ENCODE data around the gene UMODL1. TPM values are rescaled to one million over a fixed set of nuclear protein-coding genes. Genes with fewer than 3 reads are reported as not detected.
"Not testable (repeated sequence)": the region's sequence is repeated elsewhere in the genome, so short reads cannot be mapped to it uniquely, and the experiment has no call there.

Gene UMODL1
- total RNA-seq, 2 experiments from 2014 or later = 0.05 to 0.10 TPM

- Mint-ChIP-seq H3K27ac (no peak overlapping the region), H3K27me3 (peaks cover 3% of the 10 kb centered on the region), H3K4me1 (peaks cover 16% of the 10 kb centered on the region), H3K4me3 (no peak overlapping the region), H3K9me3 (no peaks in the 10 kb centered on the region), H3K36me3 (ENCODE audit: low read depth) (no peaks in the 10 kb centered on the region)
- ChIA-PET POLR2A (interaction anchor here (1.1 to 1.9 kb wide), 4 partner anchors 55 to 95 kb away, joined by 3 to 15 read pairs (median 4); partner anchors contain the start of gene ABCG1), CTCF (interaction anchor here (0.7 to 8.6 kb wide), 16 partner anchors 12 to 292 kb away, joined by 3 to 91 read pairs (median 4); no protein-coding TSS in a partner anchor)
- DNase-seq = peak; percentile 71
Observed at GRCh38 chr21:42164064-42164789, 93.1 kb downstream of the UMODL1 start.

DNA sequence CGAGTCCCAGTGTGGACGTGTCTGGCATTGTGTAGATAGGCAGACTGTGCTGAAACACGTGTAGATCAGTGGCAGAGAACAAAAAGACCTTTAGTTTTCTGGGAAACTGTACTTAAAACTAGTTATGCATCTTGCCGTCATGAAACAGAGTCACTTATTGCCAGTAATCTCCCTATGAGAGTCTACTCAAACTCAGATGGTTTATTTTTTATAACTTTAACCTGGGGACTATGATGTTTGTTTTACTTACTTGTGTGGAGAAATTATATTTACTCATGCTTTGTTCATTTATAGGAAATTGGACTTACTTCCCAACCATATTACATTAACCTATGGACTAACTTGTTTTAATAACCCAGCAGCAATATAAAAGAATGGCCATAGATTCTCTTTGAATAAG is 93.7 kb downstream of the UMODL1 start:
- peaks cover 2% of the 10 kb centered on the region for H3K27me3 Mint-ChIP-seq
- H3K4me3 Mint-ChIP-seq = no peak overlapping the region
- ChIA-PET POLR2A (interaction anchor here (1.1 to 1.9 kb wide), 4 partner anchors 23 to 95 kb away, joined by 3 to 15 read pairs (median 4); partner anchors contain the start of gene ABCG1), CTCF (interaction anchor here (1.0 to 8.6 kb wide), 15 partner anchors 13 to 291 kb away, joined by 3 to 91 read pairs (median 4); no protein-coding TSS in a partner anchor)
- H3K4me1 Mint-ChIP-seq = peaks cover 18% of the 10 kb centered on the region
- DNase-seq = no peak
- no peaks in the 10 kb centered on the region for H3K9me3 Mint-ChIP-seq
- H3K36me3 Mint-ChIP-seq (ENCODE audit: low read depth) = no peaks in the 10 kb centered on the region
- H3K27ac Mint-ChIP-seq = no peak overlapping the region

- peak; percentile 6 for DNase-seq
- no peaks in the 10 kb centered on the region for H3K36me3 Mint-ChIP-seq (ENCODE audit: low read depth)
- no peak overlapping the region for H3K4me3 Mint-ChIP-seq
- H3K27ac Mint-ChIP-seq = no peak overlapping the region
- peaks cover 16% of the 10 kb centered on the region for H3K4me1 Mint-ChIP-seq
- H3K27me3 Mint-ChIP-seq = peaks cover 2% of the 10 kb centered on the region
- POLR2A ChIA-PET = interaction anchor here (1.0 to 1.9 kb wide), 3 partner anchors 22 to 67 kb away, joined by 3 to 6 read pairs (median 5); partner anchors contain the start of gene ABCG1
- CTCF ChIA-PET = interaction anchor here (1.0 to 8.6 kb wide), 5 partner anchors 27 to 94 kb away, joined by 3 to 91 read pairs (median 4); no protein-coding TSS in a partner anchor
- H3K9me3 Mint-ChIP-seq = no peaks in the 10 kb centered on the region
Observed at GRCh38 chr21:42165901-42166300, 94.8 kb downstream of the UMODL1 start.

GRCh38 chr21:42169758-42170157 is 98.6 kb downstream of the UMODL1 start:
- H3K27ac Mint-ChIP-seq = no peak overlapping the region
- H3K36me3 Mint-ChIP-seq (ENCODE audit: low read depth) = no peaks in the 10 kb centered on the region
- peaks cover 4% of the 10 kb centered on the region for H3K27me3 Mint-ChIP-seq
- no peak for DNase-seq
- ChIA-PET POLR2A (interaction anchor here (1.0 to 1.5 kb wide), 2 partner anchors 50 to 69 kb away, joined by 3 to 4 read pairs; no protein-coding TSS in a partner anchor), CTCF (interaction anchor here (1.0 to 8.6 kb wide), 2 partner anchors 69 to 90 kb away, joined by 3 to 91 read pairs; no protein-coding TSS in a partner anchor)
- H3K4me3 Mint-ChIP-seq = no peak overlapping the region
- H3K4me1 Mint-ChIP-seq = peaks cover 1% of the 10 kb centered on the region
- no peaks in the 10 kb centered on the region for H3K9me3 Mint-ChIP-seq

- Mint-ChIP-seq H3K27ac (no peak overlapping the region), H3K4me1 (peaks cover 1% of the 10 kb centered on the region), H3K36me3 (ENCODE audit: low read depth) (no peaks in the 10 kb centered on the region), H3K27me3 (peaks cover 13% of the 10 kb centered on the region), H3K9me3 (no peaks in the 10 kb centered on the region), H3K4me3 (no peak overlapping the region)
- ChIA-PET POLR2A (interaction anchor here (1.0 kb wide), 1 partner anchor 22 kb away, joined by 4 read pairs; no protein-coding TSS in a partner anchor), CTCF (interaction anchor here (0.8 to 1.1 kb wide), 3 partner anchors 63 to 89 kb away, joined by 3 to 4 read pairs (median 3); no protein-coding TSS in a partner anchor)
- DNase-seq = peak; percentile 12
Observed at GRCh38 chr21:42171091-42172053, 100.3 kb downstream of the UMODL1 start.

DNA sequence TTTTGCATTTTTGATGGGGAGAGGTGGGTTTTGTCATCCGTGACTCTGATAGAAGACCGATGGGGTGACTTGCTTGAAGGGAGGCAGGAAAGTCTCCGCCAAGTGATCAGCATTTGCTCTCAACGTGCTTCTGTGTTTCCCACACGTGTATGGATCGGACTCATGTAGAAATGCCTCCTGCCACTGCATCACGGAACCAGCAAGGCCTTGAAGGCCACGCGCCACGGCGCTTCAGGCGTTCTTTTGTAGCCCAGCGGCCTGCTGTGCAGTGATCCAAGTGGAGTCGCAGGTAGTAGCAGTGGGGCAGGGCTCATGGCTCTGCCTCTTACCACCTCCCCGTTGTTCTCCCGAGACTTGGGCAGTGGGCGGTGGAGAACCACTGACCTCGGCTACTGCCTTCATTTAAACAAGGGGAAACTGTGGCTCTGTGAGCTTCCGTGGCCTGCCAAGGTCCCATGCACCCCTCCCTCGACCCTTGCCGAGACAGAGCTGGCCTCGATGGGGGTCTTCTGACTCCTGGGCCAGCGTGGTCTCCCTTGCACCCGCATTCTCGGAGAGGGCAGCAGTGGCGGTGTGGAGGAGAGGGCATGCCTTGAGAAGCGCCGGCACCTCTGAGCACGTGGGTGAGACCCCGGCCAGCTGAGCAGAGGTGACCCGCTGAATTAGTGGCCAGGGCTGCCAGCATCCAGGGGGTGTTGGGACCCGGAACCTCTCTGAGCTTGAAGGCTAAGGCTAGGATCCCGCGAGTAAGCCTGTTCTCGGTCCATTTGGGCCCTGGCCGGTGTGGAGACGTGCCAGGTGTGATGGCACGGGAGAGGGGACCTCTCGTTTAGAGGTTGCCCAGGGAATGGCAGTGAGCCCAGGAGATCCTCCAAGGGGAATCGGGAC is 101.7 kb downstream of the UMODL1 start:
- no peak overlapping the region for H3K4me3 Mint-ChIP-seq
- H3K36me3 Mint-ChIP-seq (ENCODE audit: low read depth) = no peaks in the 10 kb centered on the region
- no peak for DNase-seq
- no peak overlapping the region for H3K27ac Mint-ChIP-seq
- peaks cover 1% of the 10 kb centered on the region for H3K4me1 Mint-ChIP-seq
- ChIA-PET CTCF (interaction anchor here (1.0 to 1.1 kb wide), 2 partner anchors 28 to 86 kb away, joined by 3 to 4 read pairs; no protein-coding TSS in a partner anchor), POLR2A (no interaction called here)
- H3K27me3 Mint-ChIP-seq = peaks cover 18% of the 10 kb centered on the region
- H3K9me3 Mint-ChIP-seq = no peaks in the 10 kb centered on the region

DNA sequence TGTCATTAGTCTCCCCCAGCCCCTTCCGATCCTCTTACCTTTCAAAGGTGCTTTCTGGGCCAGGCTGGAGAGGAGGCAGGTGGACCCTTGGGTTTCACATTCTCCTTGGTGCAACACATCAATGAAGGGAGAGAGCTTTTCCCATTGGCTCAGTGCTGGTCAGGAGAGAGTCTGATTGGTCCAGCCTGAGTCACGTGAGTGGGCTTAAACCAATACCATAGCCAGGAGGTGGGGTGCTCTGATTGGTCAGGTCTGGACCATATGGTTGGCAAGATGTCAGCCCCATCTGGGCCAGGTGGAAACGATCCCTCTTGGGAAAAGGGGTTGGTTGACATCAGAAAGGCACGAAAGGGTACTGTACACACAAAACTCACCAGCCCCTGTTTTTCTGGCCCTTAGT is 103.1 kb downstream of the UMODL1 start:
- POLR2A ChIA-PET = no interaction called here
- H3K27ac Mint-ChIP-seq = no peak overlapping the region
- H3K9me3 Mint-ChIP-seq = no peaks in the 10 kb centered on the region
- peaks cover 1% of the 10 kb centered on the region for H3K4me1 Mint-ChIP-seq
- CTCF ChIA-PET = no interaction called here
- H3K36me3 Mint-ChIP-seq (ENCODE audit: low read depth) = no peaks in the 10 kb centered on the region
- peaks cover 23% of the 10 kb centered on the region for H3K27me3 Mint-ChIP-seq
- H3K4me3 Mint-ChIP-seq = no peak overlapping the region
- DNase-seq = no peak

DNA sequence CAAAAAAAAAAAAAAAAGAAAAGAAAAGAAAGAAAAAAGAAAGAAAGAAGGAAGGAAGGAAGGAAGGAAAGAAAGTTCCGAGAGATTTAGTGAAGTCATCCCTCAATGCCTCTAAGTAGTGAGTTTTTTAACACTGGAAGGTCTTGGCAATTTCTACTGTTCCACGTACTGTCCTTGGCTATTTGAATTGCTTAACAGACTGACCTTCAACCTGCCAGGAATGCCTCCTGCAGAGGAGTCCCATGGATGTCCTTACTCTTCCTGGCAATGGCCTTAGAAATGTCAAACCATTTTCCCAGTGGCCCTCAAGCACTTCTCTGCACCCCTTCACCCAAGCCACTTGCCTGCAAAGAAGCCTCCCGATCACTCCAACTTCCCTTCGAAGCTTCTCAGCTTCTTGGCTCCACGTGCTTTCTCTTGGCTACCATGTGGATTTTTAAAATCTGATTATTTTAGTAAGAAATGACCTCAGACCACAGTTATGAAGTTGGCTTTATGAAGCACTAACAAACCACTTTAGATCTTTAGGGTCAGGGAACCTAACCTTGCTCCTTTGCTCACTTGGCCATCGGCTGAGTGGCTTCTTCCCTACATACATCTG is 104.1 kb downstream of the UMODL1 start:
- Mint-ChIP-seq H3K9me3 (no peaks in the 10 kb centered on the region), H3K4me3 (no peak overlapping the region), H3K36me3 (ENCODE audit: low read depth) (no peaks in the 10 kb centered on the region), H3K27ac (no peak overlapping the region), H3K27me3 (peaks cover 26% of the 10 kb centered on the region), H3K4me1 (no peaks in the 10 kb centered on the region)
- CTCF ChIA-PET = interaction anchor here (0.8 kb wide), 1 partner anchor 83 kb away, joined by 4 read pairs; no protein-coding TSS in a partner anchor
- POLR2A ChIA-PET = interaction anchor here (1.3 kb wide), 1 partner anchor 45 kb away, joined by 3 read pairs; no protein-coding TSS in a partner anchor
- DNase-seq = no peak

GRCh38 chr21:42176859-42177258 is 105.7 kb downstream of the UMODL1 start:
- Mint-ChIP-seq H3K4me1 (no peaks in the 10 kb centered on the region), H3K9me3 (no peaks in the 10 kb centered on the region), H3K27me3 (peaks cover 34% of the 10 kb centered on the region), H3K4me3 (no peak overlapping the region), H3K36me3 (ENCODE audit: low read depth) (no peaks in the 10 kb centered on the region), H3K27ac (no peak overlapping the region)
- POLR2A ChIA-PET = interaction anchor here (1.1 kb wide), 1 partner anchor 14 kb away, joined by 3 read pairs; no protein-coding TSS in a partner anchor
- DNase-seq = no peak
- CTCF ChIA-PET = interaction anchor here (0.6 kb wide), 1 partner anchor 540 kb away, joined by 3 read pairs; no protein-coding TSS in a partner anchor

DNA sequence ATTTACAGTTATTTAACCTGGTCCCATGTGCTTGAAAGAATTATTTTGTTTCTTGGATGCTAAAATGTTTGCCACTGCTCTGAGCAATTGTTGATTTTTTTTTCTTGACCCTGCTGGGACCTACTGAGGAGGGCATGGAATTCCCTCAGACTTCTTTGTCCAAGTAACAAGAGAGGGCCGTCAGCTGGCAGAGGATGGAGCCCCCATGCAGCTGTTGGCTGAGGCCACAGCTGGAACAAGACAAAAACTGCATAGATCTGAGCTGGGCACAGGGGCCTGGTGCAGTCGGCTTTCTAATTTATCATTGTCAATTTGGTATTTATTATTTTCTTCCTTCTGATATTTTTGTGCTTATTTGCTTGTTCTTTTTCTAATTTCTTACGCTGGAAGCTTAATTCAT is 108.2 kb downstream of the UMODL1 start:
- no peak for DNase-seq
- Mint-ChIP-seq H3K4me3 (no peak overlapping the region), H3K4me1 (no peaks in the 10 kb centered on the region), H3K36me3 (ENCODE audit: low read depth) (no peaks in the 10 kb centered on the region), H3K27me3 (peaks cover 31% of the 10 kb centered on the region), H3K9me3 (no peaks in the 10 kb centered on the region), H3K27ac (no peak overlapping the region)
- ChIA-PET CTCF (interaction anchor here (0.7 kb wide), 1 partner anchor 9 kb away, joined by 4 read pairs; no protein-coding TSS in a partner anchor), POLR2A (no interaction called here)

GRCh38 chr21:42180001-42180400 is 108.9 kb downstream of the UMODL1 start:
- H3K36me3 Mint-ChIP-seq (ENCODE audit: low read depth); H3K4me3 Mint-ChIP-seq; DNase-seq; POLR2A ChIA-PET; H3K27ac Mint-ChIP-seq; H3K9me3 Mint-ChIP-seq; H3K4me1 Mint-ChIP-seq: not testable (repeated sequence)
- H3K27me3 Mint-ChIP-seq = peaks cover 31% of the 10 kb centered on the region
- CTCF ChIA-PET = interaction anchor here (0.7 kb wide), 1 partner anchor 8 kb away, joined by 4 read pairs; no protein-coding TSS in a partner anchor
